ENCODE results near the gene ID3. TPM values are rescaled to one million over a fixed set of nuclear protein-coding genes. Genes with fewer than 3 reads are reported as not detected.

The ID3 gene
- total RNA-seq, 1 donor from 2014 or later = 91.4 TPM

- Histone ChIP-seq H3K9ac (ENCODE audit: low read length) (peak overlapping the region; percentile 82), H3K4me2 (ENCODE audit: low read length) (peak overlapping the region; percentile 83), H3K9me3 (ENCODE audit: insufficient read depth, low read depth, low read length) (no peaks in the 10 kb centered on the region), H3K27me3 (ENCODE audit: insufficient read depth, low read length) (no peaks in the 10 kb centered on the region), H3K27ac (ENCODE audit: low read depth, low read length) (peak overlapping the region; percentile 54), H3K79me2 (ENCODE audit: insufficient read depth, low read length) (no peaks in the 10 kb centered on the region), H2AFZ (ENCODE audit: low read depth, low read length) (peak overlapping the region; percentile 58), H4K20me1 (ENCODE audit: insufficient read depth, low read length) (no peaks in the 10 kb centered on the region), H3K4me3 (ENCODE audit: insufficient read depth, low read depth, low read length) (peak overlapping the region; percentile 59), H3K4me1 (ENCODE audit: insufficient read depth, low read length) (peaks cover 18% of the 10 kb centered on the region), H3K36me3 (ENCODE audit: insufficient read depth, low read length) (no peaks in the 10 kb centered on the region)
- Mint-ChIP-seq H3K9me3 (ENCODE audit: unreplicated experiment) (no peaks in the 10 kb centered on the region), H3K36me3 (ENCODE audit: low read depth, unreplicated experiment) (no peaks in the 10 kb centered on the region), H3K27me3 (ENCODE audit: low read depth, unreplicated experiment) (no peaks in the 10 kb centered on the region), H3K4me3 (ENCODE audit: unreplicated experiment) (peak overlapping the region; percentile 86), H3K4me1 (ENCODE audit: low read depth, unreplicated experiment) (peaks cover 10% of the 10 kb centered on the region), H3K27ac (ENCODE audit: unreplicated experiment) (peak overlapping the region; percentile 93)
- no peak for DNase-seq (ENCODE audit: low read depth)
- FAIRE-seq = no peak
- TF ChIP-seq CTCF (IDR thresholded peaks at IDR 0.05; ENCODE audit: insufficient read depth, low read depth, low read length) (no peak), EZH2 (IDR thresholded peaks at IDR 0.05; ENCODE audit: insufficient read depth, low read length) (no peak)
These were observed 9.5 kb upstream of the ID3 start for GRCh38 chr1:23568608-23569383.

GRCh38 chr1:23567996-23568607 lies 8.8 kb upstream of the ID3 start:
- H3K36me3 Mint-ChIP-seq (ENCODE audit: low read depth, unreplicated experiment) = no peaks in the 10 kb centered on the region
- H3K9me3 Mint-ChIP-seq (ENCODE audit: unreplicated experiment) = no peaks in the 10 kb centered on the region
- no peak for TF ChIP-seq EZH2 (IDR thresholded peaks at IDR 0.05; ENCODE audit: insufficient read depth, low read length)
- TF ChIP-seq CTCF (IDR thresholded peaks at IDR 0.05; ENCODE audit: insufficient read depth, low read depth, low read length) = no peak
- peaks cover 18% of the 10 kb centered on the region for H3K4me1 ChIP-seq (ENCODE audit: insufficient read depth, low read length)
- DNase-seq (ENCODE audit: low read depth) = no peak
- H3K27ac Mint-ChIP-seq (ENCODE audit: unreplicated experiment) = peak overlapping the region; percentile 93
- H3K4me3 ChIP-seq (ENCODE audit: insufficient read depth, low read depth, low read length) = peak overlapping the region; percentile 59
- no peaks in the 10 kb centered on the region for H4K20me1 ChIP-seq (ENCODE audit: insufficient read depth, low read length)
- FAIRE-seq = no peak
- peak overlapping the region; percentile 83 for H3K4me2 ChIP-seq (ENCODE audit: low read length)
- no peaks in the 10 kb centered on the region for H3K9me3 ChIP-seq (ENCODE audit: insufficient read depth, low read depth, low read length)
- H3K9ac ChIP-seq (ENCODE audit: low read length) = peak overlapping the region; percentile 82
- H3K4me3 Mint-ChIP-seq (ENCODE audit: unreplicated experiment) = peak overlapping the region; percentile 86
- H3K27me3 ChIP-seq (ENCODE audit: insufficient read depth, low read length) = no peaks in the 10 kb centered on the region
- peaks cover 15% of the 10 kb centered on the region for H3K4me1 Mint-ChIP-seq (ENCODE audit: low read depth, unreplicated experiment)
- H3K79me2 ChIP-seq (ENCODE audit: insufficient read depth, low read length) = no peaks in the 10 kb centered on the region
- H2AFZ ChIP-seq (ENCODE audit: low read depth, low read length) = peak overlapping the region; percentile 84
- H3K27ac ChIP-seq (ENCODE audit: low read depth, low read length) = peak overlapping the region; percentile 54
- no peaks in the 10 kb centered on the region for H3K27me3 Mint-ChIP-seq (ENCODE audit: low read depth, unreplicated experiment)
- no peaks in the 10 kb centered on the region for H3K36me3 ChIP-seq (ENCODE audit: insufficient read depth, low read length)

- H3K27ac ChIP-seq (ENCODE audit: low read depth, low read length) = no peak overlapping the region
- peak overlapping the region; percentile 84 for H2AFZ ChIP-seq (ENCODE audit: low read depth, low read length)
- peak overlapping the region; percentile 82 for H3K9ac ChIP-seq (ENCODE audit: low read length)
- H3K4me1 Mint-ChIP-seq (ENCODE audit: low read depth, unreplicated experiment) = peaks cover 16% of the 10 kb centered on the region
- H3K36me3 ChIP-seq (ENCODE audit: insufficient read depth, low read length) = no peaks in the 10 kb centered on the region
- H3K27me3 Mint-ChIP-seq (ENCODE audit: low read depth, unreplicated experiment) = no peaks in the 10 kb centered on the region
- no peaks in the 10 kb centered on the region for H3K36me3 Mint-ChIP-seq (ENCODE audit: low read depth, unreplicated experiment)
- H3K9me3 ChIP-seq (ENCODE audit: insufficient read depth, low read depth, low read length) = no peaks in the 10 kb centered on the region
- no peaks in the 10 kb centered on the region for H3K79me2 ChIP-seq (ENCODE audit: insufficient read depth, low read length)
- no peak overlapping the region for H3K4me3 ChIP-seq (ENCODE audit: insufficient read depth, low read depth, low read length)
- H3K4me3 Mint-ChIP-seq (ENCODE audit: unreplicated experiment) = peak overlapping the region; percentile 76
- peaks cover 23% of the 10 kb centered on the region for H3K4me1 ChIP-seq (ENCODE audit: insufficient read depth, low read length)
- H3K9me3 Mint-ChIP-seq (ENCODE audit: unreplicated experiment) = no peaks in the 10 kb centered on the region
- peak overlapping the region; percentile 83 for H3K4me2 ChIP-seq (ENCODE audit: low read length)
- H3K27ac Mint-ChIP-seq (ENCODE audit: unreplicated experiment) = peak overlapping the region; percentile 73
- H4K20me1 ChIP-seq (ENCODE audit: insufficient read depth, low read length) = no peaks in the 10 kb centered on the region
- FAIRE-seq = no peak
- no peaks in the 10 kb centered on the region for H3K27me3 ChIP-seq (ENCODE audit: insufficient read depth, low read length)
- TF ChIP-seq CTCF (IDR thresholded peaks at IDR 0.05; ENCODE audit: insufficient read depth, low read depth, low read length) = no peak
- TF ChIP-seq EZH2 (IDR thresholded peaks at IDR 0.05; ENCODE audit: insufficient read depth, low read length) = no peak
- no peak for DNase-seq (ENCODE audit: low read depth)
These were observed 8.3 kb upstream of the ID3 start for GRCh38 chr1:23567629-23567995.

All from astrocyte (in vitro differentiated cells and primary cell).